Panc1 (cell line): ENCODE data around the gene TMTC3. TPM values are rescaled to one million over a fixed set of nuclear protein-coding genes. Genes with fewer than 3 reads are reported as not detected.

Experiments used
- ATAC-seq: fragments of 200-7000 bp; cut with Tn5 transposase; 2 replicates; pipeline ENCODE4 v1.9.1; 2020; ENCODE audit warnings: mild to moderate bottlenecking, moderate library complexity
- Bru-seq: library from RNA; stranded (reverse); fragments of 400-500 nt; gene quantifications from one replicate; lab custom pipeline; 2021; lab: Mats Ljungman, UMichigan
- BruChase-seq, 2 experiments: library from RNA; stranded (reverse); fragments of 400-500 nt; gene quantifications; one replicate each; lab custom pipeline; 2021; lab: Mats Ljungman, UMichigan
- BruUV-seq: library from RNA; stranded (reverse); fragments of 400-500 nt; replicated peaks from 2 replicates; lab custom pipeline; 2021; lab: Mats Ljungman, UMichigan
- CTCF ChIA-PET: fragments of 300-600 bp; sonication (Branson Sonifier 250); formaldehyde crosslinking; loops from one replicate; lab custom pipeline; 2022; ENCODE audit warnings: antibody characterized with exemption; lab: Charles Lee
- POLR2A ChIA-PET: fragments of 300-600 bp; sonication (Branson Sonifier 250); formaldehyde crosslinking; loops from one replicate; lab custom pipeline; 2022; ENCODE audit warnings: antibody characterized with exemption; lab: Charles Lee
- DNase-seq: peaks from one replicate; pipeline ENCODE4 v3.0.0-alpha.2; 2010; ENCODE audit warnings: low read depth, low spot score
- H3K27ac ChIP-seq: 2 replicates; pipeline ENCODE4 v1.5.1; 2011; ENCODE audit warnings: mild to moderate bottlenecking, low read length, inconsistent platforms
- H3K27me3 ChIP-seq: fragments of 200-500 bp; sonication (Bioruptor generic); 2 replicates; pipeline ENCODE4 v1.6.0; 2014; ENCODE audit warnings: low read length, inconsistent platforms; ENCODE audit not compliant: control insufficient read depth, insufficient read depth
- H3K36me3 ChIP-seq: fragments of 200-500 bp; sonication (Bioruptor generic); 2 replicates; pipeline ENCODE4 v1.5.1; 2014; ENCODE audit warnings: inconsistent platforms, mild to moderate bottlenecking, low read length, moderate library complexity; ENCODE audit not compliant: control insufficient read depth, insufficient read depth
- H3K4me1 ChIP-seq: 2 replicates; pipeline ENCODE4 v1.5.1; 2011; ENCODE audit warnings: inconsistent platforms, mild to moderate bottlenecking, low read length, moderate library complexity; ENCODE audit not compliant: control insufficient read depth, insufficient read depth
- H3K4me3 ChIP-seq, 2 experiments: 2 replicates each; pipeline ENCODE4 v1.5.1; 2011 to 2012; ENCODE audit warnings: low read depth in 2 of 2, low read length in 2 of 2, mild to moderate bottlenecking in 2 of 2, inconsistent platforms in 1 of 2, moderate library complexity in 1 of 2
- H3K9me3 ChIP-seq: fragments of 200-500 bp; sonication (Bioruptor generic); 2 replicates; pipeline ENCODE4 v1.5.1; 2014; ENCODE audit warnings: low read depth, mild to moderate bottlenecking, inconsistent platforms, low read length, moderate library complexity; ENCODE audit not compliant: control insufficient read depth, insufficient read depth
- CTCF ChIP-seq: fragments of 450-650 bp; IDR thresholded peaks from 2 replicates; pipeline ENCODE4 v1.5.1; 2017; ENCODE audit warnings: mild to moderate bottlenecking
- POLR2AphosphoS5 ChIP-seq: IDR thresholded peaks from 2 replicates; pipeline ENCODE4 v1.6.1; 2012; ENCODE audit warnings: mild to moderate bottlenecking, low read depth, low read length, moderate library complexity
- REST ChIP-seq, 2 experiments: IDR thresholded peaks; 2 replicates each; pipeline ENCODE4 v1.6.1; 2011 to 2012; ENCODE audit warnings: low read depth in 2 of 2, control low read depth in 1 of 2, low read length in 1 of 2, mild to moderate bottlenecking in 1 of 2, moderate library complexity in 1 of 2; ENCODE audit not compliant: insufficient read depth in 1 of 2
- SIN3A ChIP-seq: IDR thresholded peaks from 2 replicates; pipeline ENCODE4 v1.6.1; 2012; ENCODE audit warnings: low read depth, mild to moderate bottlenecking, low read length, moderate library complexity, borderline replicate concordance; ENCODE audit not compliant: insufficient read depth
- TCF7L2 ChIP-seq: IDR thresholded peaks from 2 replicates; pipeline ENCODE4 v1.6.1; 2011; ENCODE audit warnings: mild to moderate bottlenecking, low read depth, low read length, inconsistent platforms
- in situ Hi-C: cut with HindIII; loops from 2 replicates; pipeline ENCODE4 v1.10.0; 2016; ENCODE audit warnings: low sequenced_read_pairs, low pct_unique_long_range_greater_than_20kb
- intact Hi-C: fragments of 100-400 bp; cut with micrococcal nuclease; formaldehyde crosslinking; loops from one replicate; pipeline ENCODE4 v1.10.0; 2022; ENCODE audit not compliant: unreplicated experiment
- long read RNA-seq: library from polyadenylated mRNA; unstranded; transcript quantifications from one replicate; pipeline ENCODE4 v2.0.0, GENCODE V29; 2021; ENCODE audit not compliant: unreplicated experiment
- polyA plus RNA-seq: library from polyadenylated mRNA; unstranded; fragments of >200 nt; gene quantifications from one replicate; pipeline ENCODE4 v1.2.1, GENCODE V29; 2012; ENCODE audit warnings: missing spikeins; ENCODE audit not compliant: insufficient read length
- total RNA-seq: library from RNA; stranded (reverse); gene quantifications from one replicate; pipeline ENCODE4 v1.2.1, GENCODE V29; 2021; ENCODE audit not compliant: unreplicated experiment

The TMTC3 gene
- total RNA-seq (21.6 TPM), Bru-seq, nascent RNA (percentile 64 among the genes with signal in this experiment), BruChase-seq, experiment 1, labeled RNA remaining after a 2-hour chase (percentile 77 among the genes with signal in this experiment), BruChase-seq, experiment 2, labeled RNA remaining after a 6-hour chase (percentile 87 among the genes with signal in this experiment)
- polyA plus RNA-seq: 2.7 TPM
- long read RNA-seq, full-length matches to known transcripts: 14 of 22 reads
- long read RNA-seq, partial matches to known transcripts: 1 of 22 reads
- long read RNA-seq, other reads (novel, unspliced or antisense): 7 of 22 reads

- ChIA-PET POLR2A (interaction anchor here (1.0 kb wide), 1 partner anchor 9 kb away, joined by 6 read pairs; no protein-coding TSS in a partner anchor), CTCF (no interaction called here)
- Histone ChIP-seq H3K36me3 (peaks cover 5% of the 10 kb centered on the region), H3K27me3 (no peaks in the 10 kb centered on the region), H3K4me3 (peak within 1 kb of the TSS; percentile 93 to 98), H3K27ac (peak within 1 kb of the TSS; percentile 88), H3K9me3 (no peaks in the 10 kb centered on the region), H3K4me1 (peaks cover 7% of the 10 kb centered on the region; the same call in 1 of the 2 replicates)
- BruUV-seq: no TSS peak
- DNase-seq (peak; percentile 94), ATAC-seq (peak; percentile 100)
- TF ChIP-seq REST (IDR thresholded peaks at IDR 0.05; ENCODE audit: insufficient read depth in 1 of 2, low read depth in 2 of 2, low read length in 1 of 2) (no peak), TCF7L2 (no peak), POLR2AphosphoS5 (peak; percentile 52), CTCF (no peak), SIN3A (peak; percentile 82)
- in situ Hi-C loops: no loop called here
- intact Hi-C loops: no loop called here
Measured at GRCh38 chr12:88141774-88142609, at the start of gene TMTC3, which contains the start of gene CEP290. TSS of gene TMTC3 (plus strand) at chr12:88142307. CDS start at chr12:88148316, 6,009 bp downstream. TSS of gene CEP290 (minus strand) at chr12:88142088. CDS start at chr12:88141307, 781 bp downstream.

DNA sequence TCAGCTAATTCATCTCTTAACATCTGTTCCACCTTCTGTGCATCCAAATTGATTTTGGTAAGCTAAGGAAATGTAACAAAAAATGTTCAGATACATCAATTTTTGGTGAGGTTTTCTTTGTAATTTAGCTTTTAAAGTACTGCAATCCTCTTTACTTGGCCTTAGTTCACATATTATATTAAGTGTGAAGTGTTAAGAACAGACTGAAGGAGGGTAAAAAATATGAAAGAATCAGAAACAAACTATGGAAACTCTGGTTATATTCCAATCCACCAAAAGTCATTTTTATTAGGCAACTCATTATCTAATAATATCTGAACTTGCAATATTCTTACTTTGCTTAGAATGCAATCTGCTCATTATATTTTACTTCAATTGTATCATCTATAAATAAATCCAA lies 49.3 kb upstream of the TMTC3 start:
- ATAC-seq (no peak), DNase-seq (no peak)
- Histone ChIP-seq H3K27me3 (no peaks in the 10 kb centered on the region), H3K27ac (no peak overlapping the region), H3K9me3 (no peaks in the 10 kb centered on the region), H3K36me3 (peaks cover 5% of the 10 kb centered on the region), H3K4me1 (no peaks in the 10 kb centered on the region), H3K4me3 (no peak overlapping the region)
- no peak for TF ChIP-seq TCF7L2
- TF ChIP-seq POLR2AphosphoS5: no peak
- TF ChIP-seq REST (IDR thresholded peaks at IDR 0.05; ENCODE audit: insufficient read depth in 1 of 2, low read depth in 2 of 2, low read length in 1 of 2): no peak
- no peak for TF ChIP-seq SIN3A
- TF ChIP-seq CTCF: no peak
- POLR2A ChIA-PET: no interaction called here
- CTCF ChIA-PET: no interaction called here
- no TSS peak for BruUV-seq
- intact Hi-C loops: no loop called here
- in situ Hi-C loops: no loop called here
